ENCODE data around the gene BGLAP. TPM values are rescaled to one million over a fixed set of nuclear protein-coding genes. Genes with fewer than 3 reads are reported as not detected.

The BGLAP gene
- total RNA-seq, 4 donors from 2014 or later: 0.68 to 0.94 TPM; not detected in 2

DNA sequence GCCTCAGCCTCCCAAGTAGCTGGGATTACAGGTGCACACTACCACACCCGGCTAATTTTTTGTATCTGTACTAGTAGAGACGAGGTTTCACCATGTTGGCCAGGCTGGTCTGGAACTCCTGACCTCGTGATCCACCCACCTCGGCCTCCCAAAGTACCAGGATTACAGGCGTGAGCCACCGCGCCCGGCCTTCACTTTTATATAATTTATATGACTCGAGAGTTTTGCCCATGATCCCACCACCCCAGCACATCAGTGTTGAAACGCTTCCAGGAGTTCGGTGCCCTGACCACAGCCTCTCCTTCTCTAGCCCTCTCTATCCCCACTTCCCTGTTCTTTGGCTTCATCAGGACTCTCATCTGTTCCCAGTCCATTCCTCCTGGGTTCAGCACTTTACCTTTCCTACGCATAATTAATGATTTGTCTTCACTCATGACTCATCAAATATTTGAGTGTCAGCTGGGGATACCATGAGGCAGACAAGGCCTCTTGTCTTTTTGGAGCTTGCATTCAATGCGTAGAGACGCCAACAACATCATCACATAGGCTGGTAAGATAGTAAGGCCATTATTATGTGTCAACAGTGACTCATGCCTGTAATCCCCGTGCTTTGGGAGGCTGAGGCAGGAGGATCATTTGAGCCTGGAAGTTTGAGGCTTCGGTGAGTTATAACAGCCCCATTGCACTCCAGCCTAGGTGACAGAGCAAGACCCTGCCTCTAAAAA lies 27.8 kb upstream of the BGLAP start:
- TF ChIP-seq, protein P1, sequence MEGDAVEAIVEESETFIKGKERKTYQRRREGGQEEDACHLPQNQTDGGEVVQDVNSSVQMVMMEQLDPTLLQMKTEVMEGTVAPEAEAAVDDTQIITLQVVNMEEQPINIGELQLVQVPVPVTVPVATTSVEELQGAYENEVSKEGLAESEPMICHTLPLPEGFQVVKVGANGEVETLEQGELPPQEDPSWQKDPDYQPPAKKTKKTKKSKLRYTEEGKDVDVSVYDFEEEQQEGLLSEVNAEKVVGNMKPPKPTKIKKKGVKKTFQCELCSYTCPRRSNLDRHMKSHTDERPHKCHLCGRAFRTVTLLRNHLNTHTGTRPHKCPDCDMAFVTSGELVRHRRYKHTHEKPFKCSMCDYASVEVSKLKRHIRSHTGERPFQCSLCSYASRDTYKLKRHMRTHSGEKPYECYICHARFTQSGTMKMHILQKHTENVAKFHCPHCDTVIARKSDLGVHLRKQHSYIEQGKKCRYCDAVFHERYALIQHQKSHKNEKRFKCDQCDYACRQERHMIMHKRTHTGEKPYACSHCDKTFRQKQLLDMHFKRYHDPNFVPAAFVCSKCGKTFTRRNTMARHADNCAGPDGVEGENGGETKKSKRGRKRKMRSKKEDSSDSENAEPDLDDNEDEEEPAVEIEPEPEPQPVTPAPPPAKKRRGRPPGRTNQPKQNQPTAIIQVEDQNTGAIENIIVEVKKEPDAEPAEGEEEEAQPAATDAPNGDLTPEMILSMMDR (IDR thresholded peaks at IDR 0.05; ENCODE audit: low read depth): no peak

DNA sequence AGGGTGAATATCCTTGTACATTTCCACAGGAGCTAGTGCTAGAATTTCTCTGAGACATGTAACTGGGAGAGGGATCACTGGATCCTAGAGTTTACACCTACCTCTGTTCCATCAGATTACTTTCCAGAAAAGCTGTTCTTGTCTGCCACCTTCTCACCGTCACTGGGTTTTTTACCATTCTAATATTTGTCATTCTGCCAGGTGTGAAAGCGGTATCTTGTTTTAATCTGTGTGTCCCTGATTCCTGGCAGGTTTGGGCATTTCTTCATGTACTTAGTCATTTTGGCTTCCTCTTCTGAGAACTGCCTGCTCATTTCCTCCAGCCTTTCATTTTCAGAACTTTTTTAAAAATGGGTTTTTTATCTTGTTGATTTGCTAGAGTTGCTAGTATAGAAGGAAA lies 24.1 kb upstream of the BGLAP start:
- TF ChIP-seq, protein P1 (IDR thresholded peaks at IDR 0.05; ENCODE audit: low read depth): no peak

DNA sequence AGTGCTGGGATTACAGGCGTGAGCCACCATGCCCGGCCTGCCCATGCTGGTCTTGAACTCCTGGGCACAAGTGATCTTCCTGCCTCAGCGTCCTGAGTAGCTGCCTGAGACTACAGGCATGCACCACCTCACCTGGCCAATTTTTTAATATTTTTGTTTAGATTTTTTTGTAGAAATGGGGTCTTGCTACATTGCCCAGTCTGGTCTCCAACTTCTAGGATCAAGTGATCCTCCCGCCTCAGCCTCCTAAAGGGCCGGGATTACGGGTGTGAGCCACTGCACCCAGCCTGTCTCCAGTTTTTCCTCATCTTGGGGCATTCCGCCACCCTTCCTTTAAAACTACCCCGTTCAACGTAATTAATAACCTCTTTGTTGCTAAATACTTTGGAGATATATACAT lies 21.8 kb upstream of the BGLAP start:
- TF ChIP-seq, protein P1 (IDR thresholded peaks at IDR 0.05; ENCODE audit: low read depth): no peak

DNA sequence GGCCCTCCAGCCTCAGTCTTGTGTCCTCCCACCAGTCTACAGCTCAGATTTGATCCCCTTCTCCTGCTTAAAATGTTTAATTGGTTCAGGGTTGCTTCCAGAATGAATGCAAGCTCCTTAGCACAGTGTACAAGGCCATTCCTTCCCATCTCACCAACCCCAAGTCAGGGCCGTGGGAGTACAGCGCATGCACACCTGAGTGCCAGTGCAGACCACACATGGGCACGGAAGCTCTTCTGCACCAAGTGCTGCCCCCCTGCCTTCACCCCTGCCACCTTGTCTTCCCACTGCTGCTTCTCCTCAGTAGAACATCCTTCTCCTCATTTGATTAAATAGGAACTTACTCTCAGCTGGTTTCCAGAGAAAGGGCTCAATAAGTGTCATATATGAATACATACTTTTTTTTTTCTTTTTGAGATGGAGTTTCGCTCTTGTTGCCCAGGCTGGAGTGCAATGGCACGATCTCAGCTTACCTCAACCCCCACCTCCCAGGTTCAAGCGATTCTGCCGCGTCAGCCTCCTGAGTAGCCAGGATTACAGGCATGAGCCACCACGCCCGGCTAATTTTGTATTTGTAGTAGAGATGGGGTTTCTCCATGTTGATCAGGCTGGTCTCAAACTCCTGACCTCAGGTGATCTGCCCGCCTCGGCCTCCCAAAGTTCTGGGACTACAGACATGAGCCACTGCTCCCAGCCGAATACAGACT lies 19.8 kb upstream of the BGLAP start:
- TF ChIP-seq, protein P1 (IDR thresholded peaks at IDR 0.05; ENCODE audit: low read depth): no peak

DNA sequence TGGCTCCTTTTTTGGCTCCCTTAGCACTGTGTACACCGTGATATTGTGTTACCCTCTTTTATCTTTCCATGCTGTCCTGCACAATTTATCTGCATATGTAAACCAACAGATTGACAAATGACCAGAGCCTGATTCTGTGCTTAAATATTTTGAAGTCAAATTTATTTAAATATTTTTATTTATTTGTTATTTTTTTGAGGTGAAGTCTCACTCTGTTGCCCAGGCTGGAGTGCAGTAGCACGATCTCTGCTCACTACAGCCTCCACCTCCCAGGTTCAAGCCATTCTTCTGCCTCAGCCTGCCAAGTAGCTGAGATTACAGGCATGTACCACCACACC lies 16.3 kb upstream of the BGLAP start:
- TF ChIP-seq, protein P1 (IDR thresholded peaks at IDR 0.05; ENCODE audit: low read depth): no peak

DNA sequence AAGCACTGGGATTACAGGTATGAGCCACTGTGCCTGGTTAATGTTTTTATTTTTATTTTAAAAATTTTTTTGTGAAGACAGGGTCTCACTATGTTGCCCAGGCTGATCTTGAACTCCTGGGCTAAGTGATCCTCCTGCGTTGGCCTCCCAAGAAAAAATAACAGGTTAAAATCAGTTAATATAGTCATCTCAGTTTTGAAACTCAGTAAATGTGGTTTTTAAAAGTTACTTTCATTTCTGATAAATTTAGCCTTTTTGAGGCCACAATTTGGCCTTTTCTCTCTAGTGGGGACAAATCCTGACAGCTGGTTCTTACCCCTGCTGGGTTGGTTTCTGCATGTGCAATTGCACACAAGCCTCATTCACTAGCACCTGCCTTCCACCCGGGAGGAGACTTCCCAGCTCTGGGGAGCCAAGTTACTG lies 15.9 kb upstream of the BGLAP start:
- TF ChIP-seq, protein P1 (IDR thresholded peaks at IDR 0.05; ENCODE audit: low read depth): no peak

DNA sequence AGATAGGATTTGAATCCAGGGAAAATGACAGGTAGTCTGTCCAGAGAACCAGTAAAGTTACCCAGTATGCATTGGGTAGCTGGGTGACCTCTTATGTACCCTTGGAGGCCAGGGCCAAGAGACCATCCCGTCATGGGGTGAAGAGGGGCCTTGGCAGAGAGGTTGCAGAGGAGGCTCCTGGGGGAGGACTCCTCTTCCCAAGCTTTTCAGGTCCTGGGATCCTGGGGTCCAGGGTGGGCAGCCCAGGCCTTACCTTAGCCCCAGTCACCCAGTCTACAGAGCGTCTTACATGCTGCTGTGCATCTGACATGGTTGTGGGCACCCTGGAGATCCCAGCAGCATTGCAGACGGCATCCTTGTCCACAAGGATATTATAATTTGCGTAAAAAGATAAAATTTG lies 15.2 kb upstream of the BGLAP start:
- TF ChIP-seq, protein P1 (IDR thresholded peaks at IDR 0.05; ENCODE audit: low read depth): no peak
